HCT116 (cell line): ENCODE measurements around the gene ACTN1.

Source experiments
- CEBPB ChIP-seq: IDR thresholded peaks from 2 replicates; pipeline ENCODE4 v1.6.1; 2012; ENCODE audit warnings: low read depth
- CTCF ChIP-seq, 3 experiments: fragments of 200-600 bp in 1 of 3; sonication (generic) in 1 of 3; IDR thresholded peaks in 2 of 3; conservative IDR thresholded peaks in 1 of 3; 2 replicates each; pipeline ENCODE4 v1.5.1; 2012 to 2017; ENCODE audit warnings: low read depth in 2 of 3, low read length in 2 of 3, antibody characterized with exemption in 1 of 3, borderline replicate concordance in 1 of 3, control low read depth in 1 of 3, mild to moderate bottlenecking in 1 of 3, mixed read lengths in 1 of 3, mixed run types in 1 of 3, moderate library complexity in 1 of 3; ENCODE audit not compliant: insufficient read depth in 1 of 3
- EGR1 ChIP-seq: IDR thresholded peaks from 2 replicates; pipeline ENCODE4 v1.6.1; 2012; ENCODE audit warnings: low read depth
- EZH2 ChIP-seq: fragments of 200-600 bp; sonication (generic); IDR thresholded peaks from 2 replicates; pipeline ENCODE4 v1.6.1; 2017; ENCODE audit warnings: antibody characterized with exemption, mixed run types
- EZH2phosphoT487 ChIP-seq: fragments of 200-600 bp; IDR thresholded peaks from 2 replicates; pipeline ENCODE4 v1.6.1; 2018; ENCODE audit warnings: antibody characterized with exemption, borderline replicate concordance
- POLR2A ChIP-seq: IDR thresholded peaks from 2 replicates; pipeline ENCODE4 v1.7.0; 2011; ENCODE audit warnings: borderline replicate concordance; ENCODE audit not compliant: insufficient read depth, insufficient read length; ENCODE audit errors: extremely low read depth
- REST ChIP-seq: IDR thresholded peaks from 2 replicates; pipeline ENCODE4 v1.6.1; 2012; ENCODE audit warnings: low read depth

GRCh38 chr14:68941820-68942219 lies 37.3 kb downstream of the ACTN1 start:
- peak in 2 of 3 experiments; percentile 36 to 54; a peak in 3 of 6 replicates for TF ChIP-seq CTCF (IDR thresholded peaks at IDR 0.05 in 2 of 3, conservative IDR thresholded peaks at IDR 0.05 in 1 of 3; ENCODE audit: borderline replicate concordance in 1 of 3, insufficient read depth in 1 of 3, low read depth in 2 of 3, low read length in 2 of 3)
- TF ChIP-seq CEBPB, result no peak
- TF ChIP-seq EZH2phosphoT487, result no peak
- no peak for TF ChIP-seq EGR1
- TF ChIP-seq POLR2A, result no peak
- TF ChIP-seq REST, result no peak
- TF ChIP-seq EZH2, result no peak
